ENCODE results near the gene RBM20.
"Not testable (repeated sequence)": the region's sequence is repeated elsewhere in the genome, so short reads cannot be mapped to it uniquely, and the experiment has no call there.

RBM20 gene

GRCh38 chr10:110860576-110861241, 216.6 kb downstream of the RBM20 start:
- DNase-seq: no peak

DNA sequence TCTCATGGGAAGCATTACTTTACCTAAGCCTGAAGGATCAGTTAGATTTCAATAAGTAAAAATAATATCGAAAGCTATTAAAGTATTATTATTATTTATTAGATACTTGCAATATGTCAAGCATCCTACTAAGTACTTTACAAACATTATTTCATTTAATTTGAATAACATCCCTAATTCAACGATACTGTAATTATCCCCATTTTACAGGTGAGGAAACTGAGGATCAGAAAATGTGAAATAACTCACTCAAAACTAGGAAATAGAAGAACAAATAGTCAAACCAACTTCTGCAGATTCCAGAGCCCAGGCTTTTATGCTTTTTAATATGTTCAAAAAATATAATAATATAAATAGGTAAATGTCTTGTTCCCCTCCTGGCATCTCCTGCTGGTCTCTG, 217.3 kb downstream of the RBM20 start:
- DNase-seq: no peak

- DNase-seq: no peak
These were observed 218.0 kb downstream of the RBM20 start for GRCh38 chr10:110861930-110862649.

- no peak for DNase-seq
These were observed 218.8 kb downstream of the RBM20 start for GRCh38 chr10:110862961-110863360.

GRCh38 chr10:110863361-110863760, 219.2 kb downstream of the RBM20 start:
- no peak for DNase-seq

- DNase-seq: no peak
These were observed 219.8 kb downstream of the RBM20 start for GRCh38 chr10:110863956-110864355.

GRCh38 chr10:110864662-110865140, 220.6 kb downstream of the RBM20 start:
- no peak for DNase-seq

DNA sequence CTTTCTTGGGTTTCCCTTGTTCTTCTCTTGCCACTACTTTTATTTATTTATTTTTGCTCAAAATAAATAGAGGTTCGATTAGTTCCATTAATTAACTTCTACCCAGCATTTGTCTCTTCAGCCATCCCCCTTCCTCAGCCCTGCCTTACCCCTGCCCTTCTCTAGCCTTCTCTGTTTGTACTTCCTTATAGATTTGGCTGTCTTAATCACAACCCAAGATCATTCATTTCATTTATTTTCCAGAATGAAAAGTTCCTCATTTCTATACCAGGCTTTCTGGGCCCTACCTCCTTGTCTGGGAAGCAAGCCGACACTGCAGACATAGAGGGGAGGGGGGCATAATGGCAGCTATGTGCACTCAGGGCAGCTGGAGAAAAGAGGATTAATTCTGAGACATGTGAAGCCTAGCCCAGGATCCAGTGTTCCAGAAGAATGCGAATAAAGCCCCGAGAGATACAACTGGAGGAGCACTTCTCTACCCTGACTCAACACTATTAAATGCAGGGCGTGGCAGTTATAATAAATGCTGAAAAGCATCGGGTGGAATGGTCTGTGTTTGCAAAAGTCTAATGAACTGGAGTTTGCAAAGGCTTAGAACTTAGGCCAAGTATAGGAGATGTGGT, 221.2 kb downstream of the RBM20 start:
- peak; percentile 73 for DNase-seq

DNA sequence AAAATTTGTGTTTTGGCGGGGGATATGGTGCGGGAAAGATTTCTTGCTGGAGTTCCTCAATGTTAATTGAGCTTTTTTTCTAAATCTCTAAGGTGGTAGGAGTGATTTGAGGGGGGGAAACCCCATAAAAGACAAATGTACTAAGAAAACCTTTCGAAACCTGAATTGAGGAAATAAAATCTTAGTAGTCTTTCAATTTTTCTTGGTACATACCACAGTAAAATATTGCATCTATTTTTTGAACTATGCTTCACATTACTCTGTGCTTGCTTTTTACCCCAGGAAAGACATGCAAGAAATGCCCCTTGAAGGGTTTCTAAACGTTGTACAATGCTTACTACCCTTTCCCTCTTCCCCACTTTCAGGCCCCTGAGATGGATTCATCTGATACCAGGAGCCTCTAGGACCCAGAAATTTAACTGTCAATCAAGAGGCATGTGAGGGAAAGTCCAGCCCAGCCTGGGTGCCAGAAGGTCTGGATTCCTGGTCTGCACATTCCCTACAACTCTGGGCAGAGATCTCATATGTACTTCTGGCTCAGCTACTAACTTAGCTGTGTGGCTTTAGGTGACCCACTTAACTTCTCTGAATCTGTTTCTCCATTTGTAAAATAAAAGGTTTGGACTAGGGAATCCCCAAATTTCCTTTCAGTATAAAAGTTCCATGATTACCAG, 221.8 kb downstream of the RBM20 start:
- no peak for DNase-seq

GRCh38 chr10:110867011-110867806, 223.1 kb downstream of the RBM20 start:
- DNase-seq: not testable (repeated sequence)

DNA sequence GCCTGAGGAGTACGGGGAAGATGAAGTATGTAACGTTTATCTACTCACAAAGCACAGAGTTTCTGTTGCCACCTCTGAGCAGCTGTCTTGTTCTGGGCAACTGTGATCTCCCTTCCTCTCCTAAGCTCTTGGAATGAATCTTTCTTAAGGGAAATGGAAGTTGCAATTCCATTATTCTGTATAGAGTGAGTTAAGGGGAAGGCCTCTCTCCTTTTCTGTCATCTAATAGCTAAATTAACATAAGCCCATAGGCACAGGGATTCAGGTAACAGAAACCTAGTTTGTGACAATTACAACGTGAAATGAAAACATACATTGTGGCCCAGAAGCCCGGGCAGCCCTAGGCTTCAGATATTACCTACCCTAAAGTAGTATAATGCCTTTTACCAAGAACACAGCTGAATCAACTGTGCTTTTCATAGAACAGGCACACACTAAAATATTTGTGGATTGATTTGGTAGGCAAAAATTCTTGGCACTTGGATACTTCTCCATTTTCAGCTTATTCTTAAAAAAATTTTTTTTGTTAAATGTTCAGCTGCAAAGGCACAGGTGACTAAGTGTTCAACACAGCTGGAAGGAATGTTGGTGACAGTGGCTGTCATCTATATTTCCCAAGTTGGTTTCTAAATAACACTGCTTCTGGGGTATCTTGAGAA, 223.8 kb downstream of the RBM20 start:
- DNase-seq: no peak

GRCh38 chr10:110868981-110869380, 224.8 kb downstream of the RBM20 start:
- no peak for DNase-seq

GRCh38 chr10:110870823-110871297, 226.7 kb downstream of the RBM20 start:
- DNase-seq: no peak

DNA sequence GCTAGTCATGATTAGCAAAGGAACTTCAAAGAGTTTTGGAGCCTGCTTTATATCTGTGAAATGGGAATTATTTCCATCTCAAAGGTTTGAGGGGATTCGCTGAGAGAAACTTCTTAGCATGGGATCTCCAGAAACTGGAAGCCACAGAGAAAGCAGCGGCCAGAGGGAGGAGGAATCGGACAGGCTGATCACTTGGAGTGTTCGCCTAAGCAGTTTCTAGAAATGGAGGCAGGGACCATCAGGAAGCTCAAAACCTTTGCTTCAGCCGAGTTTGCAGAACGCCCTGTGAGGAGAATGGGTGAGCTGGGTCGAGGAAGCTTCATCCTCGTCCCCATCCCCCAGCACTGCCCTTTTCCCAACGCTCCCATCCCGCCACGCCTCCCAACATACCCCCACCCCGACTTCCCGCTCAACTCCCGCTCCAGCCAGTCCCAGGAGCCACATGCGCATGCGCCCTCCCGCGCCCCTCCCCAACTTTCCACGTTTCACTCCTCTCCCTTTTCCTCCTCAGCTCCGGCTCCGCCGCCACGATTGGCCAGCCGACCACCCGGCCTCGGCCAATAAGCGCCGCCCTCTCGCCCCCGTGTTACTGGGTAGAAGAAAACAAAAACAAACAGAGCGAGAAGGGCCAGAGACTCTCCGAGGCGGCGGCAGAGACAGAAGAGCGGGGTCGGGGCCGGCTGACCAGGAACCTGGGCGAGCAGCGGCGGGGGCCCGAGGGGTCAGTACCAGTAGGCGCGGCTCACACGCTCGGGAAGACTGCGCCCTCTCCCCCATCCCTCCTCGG, 227.4 kb downstream of the RBM20 start, which contains the start of gene PDCD4:
PDCD4 (plus strand) TSS at position 631 of the 787 bp plus-strand sequence. CDS start 4,100 bp downstream, outside the sequence.
- peak; percentile 100 for DNase-seq

DNA sequence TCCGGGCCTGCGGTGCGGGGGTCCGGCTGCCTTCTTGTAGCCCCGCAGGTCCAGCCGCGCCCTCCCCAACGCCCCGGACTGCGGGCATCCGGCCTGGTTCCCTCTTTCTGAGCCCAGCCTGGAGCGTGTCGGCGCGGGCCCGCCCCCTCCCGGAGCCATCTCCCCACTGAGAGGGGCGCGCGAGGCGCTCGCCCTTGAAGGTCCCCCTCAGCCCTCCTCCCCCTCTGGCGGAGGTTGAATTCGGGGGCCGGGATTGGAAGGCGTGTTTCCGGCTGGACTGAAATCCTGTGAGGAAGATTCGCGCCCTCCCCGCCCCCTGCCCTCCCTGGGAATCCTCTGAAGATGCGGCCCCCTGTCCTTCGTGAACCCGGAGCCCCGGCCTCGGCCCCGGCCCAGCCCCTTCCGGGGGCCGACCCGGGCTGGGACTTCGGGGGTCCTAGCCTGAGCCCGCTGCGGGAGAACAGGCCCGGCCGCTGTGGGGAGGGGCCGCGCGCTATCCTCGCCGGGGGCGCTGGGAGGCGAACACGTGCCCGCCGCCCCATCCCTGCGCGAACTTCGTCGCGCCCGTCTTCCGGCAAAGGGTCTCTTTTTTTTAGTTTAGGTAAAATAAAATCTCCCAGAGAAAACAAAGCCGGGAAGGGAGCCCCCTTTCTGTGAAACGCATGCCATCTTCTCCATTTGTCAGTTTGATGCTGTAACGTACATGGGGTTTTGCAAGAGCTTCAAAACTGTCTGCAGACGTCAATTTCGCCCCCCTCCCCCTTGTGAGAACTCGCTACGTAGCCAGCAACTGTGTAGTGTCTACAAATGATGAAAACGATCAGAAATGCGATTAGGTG, 228.2 kb downstream of the RBM20 start:
- peak; percentile 92 for DNase-seq

DNA sequence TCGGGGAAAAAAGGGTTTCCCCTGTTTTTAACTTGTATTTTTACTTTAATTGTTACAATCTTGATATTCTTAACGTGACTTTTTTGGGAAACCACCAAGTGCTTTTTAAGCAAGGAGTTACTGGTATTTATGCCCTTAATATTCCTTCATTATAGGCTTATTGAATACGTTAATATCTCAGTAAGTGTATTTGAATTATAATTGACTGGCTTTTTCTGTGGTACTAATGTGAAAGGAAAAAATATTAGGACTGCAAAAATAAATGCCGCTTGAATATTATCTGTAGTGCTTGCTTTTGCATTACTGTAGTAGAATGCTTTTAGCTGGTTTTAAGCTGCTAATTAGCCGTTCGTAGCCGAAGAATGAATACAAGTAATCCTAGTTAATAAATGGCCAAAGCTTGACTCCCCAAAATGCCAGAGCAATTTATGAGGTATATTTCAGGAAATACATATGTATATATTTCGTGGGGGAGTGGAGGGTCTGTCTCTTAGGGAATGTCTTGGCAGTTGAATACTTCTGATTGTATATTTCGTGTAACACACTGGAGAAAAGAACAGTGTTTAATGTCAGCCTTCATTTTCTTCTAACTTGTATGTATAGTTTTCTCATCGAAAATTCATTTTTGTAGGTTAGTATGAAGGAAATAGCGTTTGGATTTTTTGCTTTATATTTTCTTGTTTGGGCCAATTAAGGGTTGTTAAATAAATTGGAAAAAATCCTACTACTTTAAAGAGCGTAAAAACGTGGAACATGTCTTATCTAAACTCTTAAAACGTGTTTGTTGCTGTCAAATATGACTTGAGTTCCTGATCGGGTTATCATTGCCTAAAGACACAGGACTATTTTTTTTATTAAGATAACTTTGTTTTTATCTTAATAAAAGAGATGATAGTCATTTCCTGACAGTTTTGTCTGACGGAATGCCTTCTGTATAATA, 229.1 kb downstream of the RBM20 start:
- no peak for DNase-seq

DNA sequence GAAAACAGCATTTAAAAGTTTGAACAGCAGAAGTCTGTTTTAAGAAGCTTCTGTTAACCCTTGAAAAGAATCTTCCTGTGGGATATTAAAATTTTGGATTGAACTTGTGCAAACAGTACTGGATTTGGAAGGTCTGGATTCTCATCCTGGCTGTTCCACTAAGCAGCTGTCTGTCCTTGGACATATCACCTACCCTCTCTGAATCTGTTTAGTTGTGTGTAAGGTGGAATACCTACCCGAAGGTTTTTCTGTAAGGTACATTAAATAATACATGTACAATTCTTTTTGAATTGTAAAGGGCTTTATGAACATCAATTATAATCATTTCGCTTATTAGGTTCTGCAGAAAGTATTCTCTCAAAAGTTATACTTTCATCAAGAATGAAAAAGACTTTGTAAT, 229.8 kb downstream of the RBM20 start:
- DNase-seq: no peak

DNA sequence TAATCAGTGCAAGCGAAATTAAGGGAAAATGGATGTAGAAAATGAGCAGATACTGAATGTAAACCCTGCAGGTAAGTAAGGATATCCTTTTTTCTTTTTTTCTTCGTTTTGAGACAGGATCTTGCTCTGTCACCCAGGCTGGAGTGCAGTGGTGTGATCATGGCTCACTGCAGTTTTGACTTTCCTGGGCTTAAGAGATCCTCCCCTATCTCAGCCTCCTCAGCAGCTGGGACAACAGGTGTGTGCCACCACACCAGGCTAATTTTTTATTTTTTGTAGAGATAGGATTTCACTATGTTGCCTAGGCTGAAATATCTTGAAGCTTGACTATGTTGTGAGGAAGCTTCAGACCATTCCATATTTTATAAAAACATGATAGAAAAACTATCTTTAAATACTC, 231.9 kb downstream of the RBM20 start:
- DNase-seq: no peak

- no peak for DNase-seq
These were observed 232.7 kb downstream of the RBM20 start for GRCh38 chr10:110876788-110877187.
